OCI-LY1 (cell line): ENCODE measurements around the gene JMJD1C.

Experiments
- H2AFZ ChIP-seq: fragments of 200-600 bp; sonication (generic), shearing (Covaris generic); 2 replicates; pipeline ENCODE4 v1.6.0; 2014; ENCODE audit warnings: antibody characterized with exemption, mild to moderate bottlenecking, low read length
- H3F3A ChIP-seq: fragments of 200-600 bp; sonication (generic), shearing (Covaris generic); 2 replicates; pipeline ENCODE4 v1.6.0; 2014; ENCODE audit warnings: mild to moderate bottlenecking, antibody characterized with exemption, low read length, moderate library complexity; ENCODE audit not compliant: insufficient read depth
- H3K27ac ChIP-seq: fragments of 200-600 bp; sonication (generic); 2 replicates; pipeline ENCODE4 v1.5.1; 2014; ENCODE audit warnings: low read length, mixed run types, mild to moderate bottlenecking, low read depth; ENCODE audit not compliant: poor library complexity, severe bottlenecking
- H3K27me3 ChIP-seq: fragments of 200-600 bp; sonication (generic); 2 replicates; pipeline ENCODE4 v1.6.0; 2014; ENCODE audit warnings: antibody characterized with exemption, mild to moderate bottlenecking, low read length, moderate library complexity; ENCODE audit not compliant: insufficient read depth
- H3K36me3 ChIP-seq: fragments of 200-600 bp; sonication (generic); 2 replicates; pipeline ENCODE4 v1.6.1; 2014; ENCODE audit warnings: mild to moderate bottlenecking, antibody characterized with exemption, low read length, moderate library complexity, mixed read lengths; ENCODE audit not compliant: insufficient read depth
- H3K4me1 ChIP-seq: fragments of 200-600 bp; sonication (generic); 2 replicates; pipeline ENCODE4 v1.5.1; 2014; ENCODE audit warnings: mild to moderate bottlenecking, low read length, moderate library complexity; ENCODE audit not compliant: insufficient read depth, severe bottlenecking
- H3K4me2 ChIP-seq: fragments of 200-600 bp; sonication (generic), shearing (Covaris generic); 2 replicates; pipeline ENCODE4 v1.6.1; 2014; ENCODE audit warnings: low read length
- H3K4me3 ChIP-seq: fragments of 200-600 bp; sonication (generic); 2 replicates; pipeline ENCODE4 v1.5.1; 2014; ENCODE audit warnings: low read length, low read depth, mild to moderate bottlenecking, mixed read lengths; ENCODE audit not compliant: poor library complexity, severe bottlenecking
- H3K79me2 ChIP-seq: fragments of 200-600 bp; shearing (Covaris generic); 2 replicates; pipeline ENCODE4 v1.6.1; 2016; ENCODE audit warnings: mixed run types, low read length, mixed read lengths; ENCODE audit not compliant: insufficient read depth
- H3K9ac ChIP-seq: fragments of 200-600 bp; sonication (generic), shearing (Covaris generic); 2 replicates; pipeline ENCODE4 v1.6.1; 2014; ENCODE audit warnings: mild to moderate bottlenecking, low read length, mixed read lengths
- H3K9me2 ChIP-seq: fragments of 200-600 bp; sonication (generic), shearing (Covaris generic); 2 replicates; pipeline ENCODE4 v1.6.1; 2014; ENCODE audit warnings: low read depth, mild to moderate bottlenecking, low read length, mixed read lengths
- H3K9me3 ChIP-seq: fragments of 200-600 bp; shearing (Covaris generic); 2 replicates; pipeline ENCODE4 v1.6.1; 2014; ENCODE audit warnings: low read length, mixed read lengths
- H4K20me1 ChIP-seq: fragments of 200-600 bp; sonication (generic), shearing (Covaris generic); 2 replicates; pipeline ENCODE4 v1.6.0; 2016; ENCODE audit warnings: mild to moderate bottlenecking, low read length; ENCODE audit not compliant: insufficient read depth
- CTCF ChIP-seq: fragments of 200-600 bp; sonication (generic), shearing (Covaris generic); IDR thresholded peaks from 2 replicates; pipeline ENCODE4 v1.5.1; 2017; ENCODE audit warnings: mild to moderate bottlenecking, antibody characterized with exemption, low read length, moderate library complexity, mixed read lengths
- EZH2 ChIP-seq: fragments of 200-600 bp; sonication (generic), shearing (Covaris generic); IDR thresholded peaks from 2 replicates; pipeline ENCODE4 v1.8.0; 2017; ENCODE audit warnings: borderline replicate concordance, mixed run types, mild to moderate bottlenecking, antibody characterized with exemption, low read length, moderate library complexity, mixed read lengths

The JMJD1C gene

GRCh38 chr10:63481815-63482421 is 16.1 kb upstream of the JMJD1C start:
- Histone ChIP-seq H3K27ac (no peak overlapping the region), H3F3A (no peaks in the 10 kb centered on the region; the same call in 1 of the 2 replicates), H3K4me3 (no peak overlapping the region), H3K9ac (no peak overlapping the region), H3K4me2 (no peak overlapping the region), H3K27me3 (no peaks in the 10 kb centered on the region), H3K9me3 (no peaks in the 10 kb centered on the region), H3K79me2 (peaks cover 56% of the 10 kb centered on the region), H4K20me1 (no peaks in the 10 kb centered on the region), H2AFZ (no peak overlapping the region), H3K4me1 (no peaks in the 10 kb centered on the region), H3K9me2 (no peaks in the 10 kb centered on the region), H3K36me3 (no peaks in the 10 kb centered on the region)
- TF ChIP-seq EZH2 (no peak), CTCF (no peak)

- TF ChIP-seq EZH2, result no peak
- no peak for TF ChIP-seq CTCF
- Histone ChIP-seq H4K20me1 (no peaks in the 10 kb centered on the region), H3K9me3 (no peaks in the 10 kb centered on the region), H3K4me3 (no peak overlapping the region), H3K27me3 (no peaks in the 10 kb centered on the region), H3F3A (no peaks in the 10 kb centered on the region; the same call in 1 of the 2 replicates), H3K4me2 (no peak overlapping the region), H3K9me2 (no peaks in the 10 kb centered on the region), H3K36me3 (no peaks in the 10 kb centered on the region), H2AFZ (no peak overlapping the region), H3K27ac (no peak overlapping the region), H3K4me1 (no peaks in the 10 kb centered on the region), H3K9ac (no peak overlapping the region), H3K79me2 (peaks cover 68% of the 10 kb centered on the region)
Observed at GRCh38 chr10:63480237-63480636, 14.5 kb upstream of the JMJD1C start.

- Histone ChIP-seq H3K9me3 (no peaks in the 10 kb centered on the region), H3K9me2 (no peaks in the 10 kb centered on the region), H3F3A (no peaks in the 10 kb centered on the region; the same call in 1 of the 2 replicates), H3K36me3 (no peaks in the 10 kb centered on the region; the same call in 1 of the 2 replicates), H2AFZ (no peak overlapping the region), H3K4me2 (no peak overlapping the region), H3K9ac (no peak overlapping the region), H4K20me1 (no peaks in the 10 kb centered on the region), H3K4me3 (no peak overlapping the region), H3K4me1 (no peaks in the 10 kb centered on the region), H3K27ac (no peak overlapping the region), H3K27me3 (no peaks in the 10 kb centered on the region), H3K79me2 (peaks cover 73% of the 10 kb centered on the region)
- TF ChIP-seq EZH2 (no peak), CTCF (no peak)
Observed at GRCh38 chr10:63478564-63478963, 12.8 kb upstream of the JMJD1C start.
